Measurements from ENCODE around the gene SBK1.

The SBK1 gene

DNA sequence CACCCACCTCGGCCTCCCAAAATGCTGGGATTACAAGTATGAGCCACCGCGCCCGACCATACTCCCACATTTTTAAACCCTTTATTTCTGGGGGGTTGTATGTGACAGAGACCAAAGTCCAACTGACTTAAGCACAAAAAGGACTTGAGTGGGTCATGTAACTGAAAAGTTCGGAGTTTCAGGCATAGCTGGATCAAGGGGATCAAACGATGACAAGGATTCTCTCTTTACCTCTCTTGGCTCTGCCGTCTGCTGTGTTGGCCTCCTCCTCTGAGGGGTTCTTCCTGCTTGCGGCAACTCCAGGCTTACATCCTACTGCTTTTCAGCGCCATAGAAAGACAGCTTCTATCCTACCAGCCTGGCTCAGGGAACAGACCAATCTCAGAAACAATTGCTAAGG, 9.2 kb upstream of the SBK1 start:
- DNase-seq, result no peak

DNA sequence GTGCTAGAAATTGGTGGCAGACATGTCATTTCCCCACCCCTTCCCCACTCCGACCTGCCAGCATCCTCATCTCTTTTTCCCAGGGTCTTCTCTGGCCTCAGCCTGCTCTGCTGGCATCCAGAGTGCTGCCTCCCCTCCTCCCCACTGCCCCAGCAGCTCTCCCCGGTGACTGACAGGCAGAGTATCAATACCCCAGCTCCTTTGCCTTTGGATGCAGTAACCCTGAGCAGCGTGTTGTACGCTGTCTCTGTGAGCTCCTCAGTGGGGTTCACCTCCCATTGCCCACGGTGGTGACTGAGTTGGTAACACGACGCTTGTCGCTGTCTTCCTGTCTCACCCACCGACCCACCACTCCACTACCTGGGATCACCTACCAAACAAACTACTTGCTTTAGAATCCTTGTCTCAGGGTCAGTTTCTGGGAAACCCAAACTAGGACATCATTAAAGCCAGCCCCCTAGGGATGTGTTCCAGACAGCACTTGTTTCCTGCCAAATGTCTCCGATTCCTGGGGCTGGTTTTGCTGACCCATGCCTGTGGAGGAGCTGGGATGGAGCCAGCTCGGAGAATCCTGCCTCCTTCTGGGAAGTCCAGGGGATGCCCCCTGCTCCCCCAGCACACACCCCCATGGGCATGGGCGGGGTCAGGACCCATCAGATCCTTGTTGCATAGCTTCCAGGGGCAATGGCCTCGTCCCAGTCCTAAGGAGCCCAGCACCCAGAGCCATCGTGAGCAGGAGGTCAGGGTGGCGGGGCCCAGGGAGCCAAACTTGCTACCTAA, 8.3 kb upstream of the SBK1 start:
- DNase-seq, result no peak

DNA sequence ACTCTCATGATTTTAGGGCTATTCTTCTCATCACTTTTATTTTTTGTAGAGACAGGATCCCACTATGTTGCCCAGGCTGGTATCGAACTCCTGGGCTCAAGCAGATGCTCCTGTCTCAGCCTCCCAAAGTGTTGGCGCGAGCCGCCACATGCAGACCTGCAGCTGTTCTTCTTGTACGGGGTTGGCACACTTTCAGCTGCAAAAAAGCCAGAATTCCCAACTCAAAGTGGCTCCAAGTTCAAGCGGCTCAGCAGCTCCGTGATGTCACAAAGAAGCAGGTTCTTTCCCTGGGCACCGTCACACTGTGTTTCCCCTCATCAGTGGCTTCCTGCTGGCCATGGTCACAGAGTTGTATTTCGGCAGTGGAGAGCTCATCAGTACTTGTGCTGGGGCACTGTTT, 6.7 kb upstream of the SBK1 start:
- DNase-seq, result no peak

- no peak for DNase-seq
These were observed 4.2 kb upstream of the SBK1 start for GRCh38 chr16:28288114-28288513.

DNA sequence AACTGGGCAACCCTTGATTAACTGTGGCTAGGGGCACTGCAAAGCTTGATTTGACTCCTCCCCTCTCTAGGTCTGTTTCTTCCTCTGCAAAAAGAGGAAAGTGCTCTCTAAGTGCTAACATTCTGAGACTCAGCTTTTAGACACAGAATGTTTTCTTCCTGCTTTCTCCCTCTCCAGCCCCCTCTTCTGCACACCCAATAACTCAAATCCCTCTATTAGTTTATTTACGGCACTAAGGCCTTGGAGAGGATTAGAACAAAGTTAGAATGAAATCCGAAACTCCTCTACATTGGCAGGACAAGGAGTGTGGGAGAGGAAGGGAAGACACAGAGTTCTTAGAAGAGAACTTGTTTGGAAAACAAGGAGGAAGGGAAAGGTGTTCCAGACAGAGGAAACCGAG, 3.3 kb upstream of the SBK1 start:
- no peak for DNase-seq

DNA sequence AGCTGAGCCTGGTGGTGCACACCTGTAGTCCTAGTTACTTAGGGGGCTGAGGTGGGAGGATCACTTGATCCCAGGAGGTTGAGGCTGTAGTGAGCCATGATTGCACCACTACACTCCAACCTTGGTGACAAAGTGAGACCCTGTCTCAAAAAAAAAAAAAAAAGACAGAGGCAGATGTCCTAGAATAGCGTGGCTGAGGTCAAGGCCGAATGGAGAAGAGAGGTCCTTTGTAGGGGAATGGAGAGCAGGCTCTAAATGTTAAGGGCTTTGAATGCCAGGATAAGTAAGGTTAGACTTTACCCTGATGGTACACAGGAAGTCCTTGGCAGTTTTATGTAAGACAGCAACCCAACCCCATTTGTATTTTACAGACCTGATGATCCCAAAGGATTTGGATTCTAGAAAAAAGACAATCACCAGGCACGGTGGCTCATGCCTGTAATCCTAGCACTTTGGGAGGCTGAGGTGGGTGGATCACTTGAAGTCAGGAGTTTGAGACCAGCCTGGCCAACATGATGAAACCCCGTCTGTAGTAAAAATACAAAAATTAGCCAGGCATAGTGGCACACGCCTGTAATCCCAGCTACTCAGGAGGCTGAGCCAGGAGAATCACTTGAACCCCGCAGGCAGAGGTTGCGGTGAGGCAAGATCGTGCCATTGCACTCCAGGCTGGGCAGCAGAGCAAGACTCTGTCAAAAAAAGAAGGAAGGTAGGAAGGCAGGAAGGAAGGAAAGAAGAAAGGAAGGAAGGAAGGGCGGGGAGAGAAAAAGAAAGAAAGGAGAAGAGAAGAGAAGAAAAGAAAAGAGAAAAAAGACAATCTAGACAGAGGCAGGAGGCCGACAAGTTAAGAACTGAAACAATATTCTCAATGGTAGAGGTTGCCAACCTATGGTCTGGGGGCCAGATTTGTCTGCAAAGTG, 2.1 kb upstream of the SBK1 start:
- DNase-seq, result no peak

DNA sequence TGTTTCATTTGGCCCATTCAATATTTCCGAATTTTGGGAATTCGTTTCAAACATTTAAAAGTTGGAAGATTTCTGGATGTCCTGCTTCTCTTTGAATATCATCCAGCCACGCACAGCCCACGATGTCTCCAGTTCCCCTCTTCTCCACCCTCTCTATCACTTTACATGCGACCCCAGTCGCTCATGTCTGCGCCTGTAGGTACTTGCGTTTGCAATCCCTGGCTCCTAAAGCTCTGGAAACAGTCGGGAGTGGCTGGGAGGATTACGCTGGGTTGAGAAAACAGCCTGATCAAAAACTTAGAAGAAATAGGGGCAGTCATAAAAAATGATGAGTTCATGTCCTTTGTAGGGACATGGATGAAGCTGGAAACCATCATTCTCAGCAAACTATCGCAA, 1.5 kb upstream of the SBK1 start:
- DNase-seq, result no peak

DNA sequence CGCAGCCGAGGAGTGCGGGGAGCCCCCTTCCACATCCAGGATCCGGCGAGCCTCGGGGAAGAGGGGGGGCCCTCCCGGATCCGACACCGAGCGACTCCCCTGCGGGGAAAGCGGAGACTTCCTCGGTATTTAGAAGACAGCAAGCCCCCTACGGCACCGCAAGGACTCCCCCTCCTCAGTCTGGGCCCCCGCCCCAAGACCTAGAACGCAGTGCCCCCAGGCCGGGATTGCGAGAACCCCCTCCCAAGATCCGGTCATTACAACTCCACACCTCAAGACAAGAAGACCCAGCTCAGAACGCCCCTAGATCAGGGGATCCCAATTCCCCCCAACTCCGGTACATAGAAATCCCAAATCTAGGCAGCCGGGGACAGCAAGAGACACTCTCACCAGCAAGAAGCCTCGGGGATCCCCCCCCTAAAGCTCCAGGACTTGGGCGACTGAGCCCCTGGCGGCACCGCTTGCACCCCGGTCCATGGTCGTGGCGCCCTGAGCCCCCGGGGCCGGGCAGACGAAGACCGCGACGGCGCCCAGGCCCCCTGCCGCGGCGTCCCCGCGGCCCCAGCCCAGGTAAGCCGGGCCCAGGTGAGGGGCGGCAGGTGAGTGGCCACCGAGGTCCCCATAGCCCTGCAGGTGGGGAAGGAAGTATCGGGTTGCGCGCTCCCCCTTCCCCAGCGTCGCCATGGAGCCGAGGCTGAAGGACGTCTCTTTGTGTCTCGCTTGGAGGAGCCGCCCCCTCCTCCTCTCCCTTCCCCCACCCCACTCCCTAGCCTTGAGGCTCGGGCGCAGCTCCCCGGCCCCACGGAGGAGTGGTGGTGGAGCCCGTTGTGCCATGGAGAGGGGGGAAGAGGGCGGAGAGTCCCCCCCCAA, 641 bp downstream of the SBK1 start:
- DNase-seq, result peak; percentile 28

DNA sequence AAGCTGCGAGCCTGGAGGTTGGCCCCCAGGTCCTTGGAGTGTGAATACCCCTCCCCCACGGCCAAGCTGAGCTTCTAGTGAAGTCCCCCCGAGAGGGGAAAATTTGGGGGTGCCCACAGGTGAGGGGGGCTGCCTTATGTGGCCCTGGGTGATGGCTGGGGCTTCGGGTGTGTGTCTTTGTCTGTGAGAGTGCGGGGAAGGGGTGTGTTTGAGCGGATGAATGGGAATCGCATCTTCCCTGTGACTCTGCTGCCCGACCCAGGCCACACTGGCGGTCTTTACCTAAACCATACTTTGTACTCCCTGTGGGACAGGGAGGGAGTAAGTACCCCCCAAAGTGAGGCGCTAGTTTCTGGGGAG, 1.3 kb downstream of the SBK1 start:
- no peak for DNase-seq

GRCh38 chr16:28294201-28294600, 1.9 kb downstream of the SBK1 start:
- DNase-seq, result no peak

GRCh38 chr16:28295276-28295675, 3.0 kb downstream of the SBK1 start:
- DNase-seq, result no peak

- no peak for DNase-seq
These were observed 5.0 kb downstream of the SBK1 start for GRCh38 chr16:28297308-28297707.

GRCh38 chr16:28297784-28298510, 5.6 kb downstream of the SBK1 start:
- DNase-seq, result peak; percentile 31

DNA sequence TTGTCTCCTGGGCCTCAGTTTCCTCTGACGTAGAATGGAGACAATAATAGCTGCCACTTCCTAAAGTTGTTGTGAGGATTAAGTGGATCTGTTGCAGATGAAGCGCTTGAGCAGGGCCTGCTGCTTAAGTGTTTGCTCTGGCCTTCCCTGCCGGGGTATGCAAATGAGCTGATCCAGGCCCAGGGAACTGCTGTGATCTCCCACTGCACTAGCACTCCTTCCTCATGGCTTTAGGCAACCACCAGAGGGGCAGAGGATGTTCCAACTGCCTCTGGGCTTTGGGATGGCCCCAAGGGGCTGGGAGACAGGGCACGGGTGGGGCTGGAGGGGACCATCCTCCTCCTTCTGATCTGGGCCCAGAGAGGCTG, 6.2 kb downstream of the SBK1 start:
- DNase-seq, result no peak

DNA sequence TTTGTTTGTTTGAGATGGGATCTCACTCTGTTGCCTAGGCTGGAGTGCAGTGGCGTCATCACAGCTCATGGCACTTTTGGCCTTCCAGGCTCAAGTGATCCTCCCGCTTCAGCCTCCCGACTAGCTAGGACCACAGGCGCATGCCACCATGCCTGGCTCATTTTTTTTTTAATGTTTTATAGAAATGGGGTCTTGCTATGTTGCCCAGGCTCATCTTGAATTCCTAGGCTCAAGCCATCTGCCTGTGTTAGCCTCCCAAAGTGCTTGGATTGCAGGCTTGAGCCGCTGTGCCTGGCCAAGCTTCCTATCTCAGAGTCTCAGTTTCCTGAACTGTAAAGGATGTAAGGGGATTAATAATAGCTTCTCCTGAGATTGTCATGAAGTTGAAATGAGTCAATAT, 8.0 kb downstream of the SBK1 start:
- no peak for DNase-seq

- no peak for DNase-seq
These were observed 8.8 kb downstream of the SBK1 start for GRCh38 chr16:28301154-28301553.

GRCh38 chr16:28301620-28302019, 9.3 kb downstream of the SBK1 start:
- DNase-seq, result no peak

DNA sequence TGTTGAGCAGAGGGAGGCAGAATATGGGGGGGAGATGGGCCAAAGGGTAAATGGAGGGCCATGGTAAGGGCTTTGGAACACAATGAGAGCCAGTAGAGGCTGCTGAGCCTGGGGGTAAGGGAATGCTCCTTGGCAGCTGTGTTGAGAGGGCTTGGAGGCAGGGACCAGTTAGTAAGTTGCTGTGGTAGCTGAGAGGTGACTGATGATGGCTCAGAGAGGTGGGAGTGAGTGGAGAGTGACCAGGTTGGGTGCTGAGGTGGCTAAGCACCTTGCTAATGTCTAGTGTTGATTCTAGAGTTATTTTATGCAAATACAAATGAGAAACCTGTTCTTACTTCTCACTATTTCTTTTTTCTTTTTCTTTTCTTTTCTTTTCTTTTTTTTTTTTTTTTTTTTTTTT, 10.8 kb downstream of the SBK1 start:
- no peak for DNase-seq

- no peak for DNase-seq
These were observed 11.9 kb downstream of the SBK1 start for GRCh38 chr16:28304214-28304613.

DNA sequence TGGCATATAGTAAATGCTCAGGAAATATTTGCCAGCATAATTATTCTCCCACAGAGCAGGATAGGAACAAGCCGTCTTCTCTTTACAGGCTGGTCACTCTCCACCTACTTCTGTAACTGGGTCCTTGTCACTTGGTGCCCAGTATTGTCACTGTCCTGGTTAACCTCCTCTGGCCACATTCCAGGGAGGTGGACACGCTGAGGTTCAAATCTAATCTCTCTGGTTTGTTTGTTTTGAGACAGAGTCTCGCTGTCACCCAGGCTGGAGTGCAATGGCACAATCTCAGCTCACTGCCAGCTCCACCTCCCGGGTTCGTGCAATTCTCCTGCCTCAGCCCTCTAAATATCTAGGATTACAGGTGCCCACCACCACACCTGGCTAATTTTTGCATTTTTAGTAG, 15.6 kb downstream of the SBK1 start:
- no peak for DNase-seq

DNA sequence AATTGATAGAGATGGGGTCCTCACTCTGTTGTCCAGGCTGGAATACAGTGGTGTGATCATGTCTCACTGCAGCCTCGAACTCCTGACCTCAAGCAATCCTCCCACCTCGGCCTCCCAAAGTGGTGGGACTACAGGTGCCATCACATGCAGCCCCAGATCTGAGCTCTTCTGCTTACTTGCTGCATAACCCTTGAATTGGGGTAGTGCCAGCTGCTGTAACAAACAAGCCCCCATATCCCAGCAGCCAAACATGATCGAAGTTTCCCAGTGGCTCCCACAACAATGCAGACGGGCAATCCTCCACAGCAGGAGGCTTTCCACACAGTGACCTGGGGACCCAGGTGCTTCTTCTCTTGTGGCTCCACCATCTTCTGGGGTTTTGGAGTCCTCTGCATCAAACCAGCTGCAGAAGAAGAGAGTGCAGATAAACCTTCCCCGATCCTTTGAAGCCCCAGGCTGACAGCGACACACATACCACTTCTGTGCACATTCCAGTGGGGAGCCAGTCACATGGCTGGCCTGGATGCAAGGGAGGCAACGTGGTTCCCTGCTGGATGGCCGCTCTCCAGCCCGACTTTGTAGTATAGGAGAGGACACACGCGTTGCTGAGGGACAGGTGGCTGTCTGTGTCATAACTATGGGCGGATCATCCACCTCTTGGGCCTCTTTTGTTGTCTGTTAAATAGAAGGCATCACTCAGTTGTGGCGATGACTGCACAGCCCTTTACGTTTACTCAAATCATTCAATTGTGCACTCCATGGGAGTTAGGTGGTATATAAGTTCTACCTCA, 16.7 kb downstream of the SBK1 start:
- DNase-seq, result no peak

- DNase-seq, result peak; percentile 90
These were observed 17.5 kb downstream of the SBK1 start for GRCh38 chr16:28309811-28310311.
